K562 (cell line): ENCODE data around the gene MED20. TPM values are rescaled to one million over a fixed set of nuclear protein-coding genes. Genes with fewer than 3 reads are reported as not detected.

ENCODE experiments used
- ARID1B ChIP-seq: fragments of 450-650 bp; IDR thresholded peaks from 2 replicates; pipeline ENCODE4 v1.6.1; 2016; ENCODE audit warnings: antibody characterized with exemption, mild to moderate bottlenecking, inconsistent platforms
- ATF7 ChIP-seq: fragments of 450-650 bp; IDR thresholded peaks from 2 replicates; pipeline ENCODE4 v1.7.1; 2014; ENCODE audit warnings: mild to moderate bottlenecking, moderate library complexity
- C11orf30 ChIP-seq: fragments of 450-650 bp; IDR thresholded peaks from 2 replicates; pipeline ENCODE4 v1.6.1; 2016; ENCODE audit warnings: low read depth, mild to moderate bottlenecking
- CREM ChIP-seq: IDR thresholded peaks from 2 replicates; pipeline ENCODE4 v1.6.1; 2014; ENCODE audit warnings: antibody characterized with exemption, low read depth
- DMBX1 ChIP-seq: fragments of 250-450 bp; sonication (Bioruptor Pico); IDR thresholded peaks from 2 replicates; pipeline ENCODE4 v1.8.0; 2022; ENCODE audit warnings: inconsistent platforms, mild to moderate bottlenecking, moderate library complexity, borderline replicate concordance
- EP300 ChIP-seq: IDR thresholded peaks from 2 replicates; pipeline ENCODE4 v1.6.1; 2012; ENCODE audit warnings: low read length, improper control_type of control experiment
- MLX ChIP-seq, 2 experiments: fragments of 450-650 bp in 1 of 2; sonication (generic) in 1 of 2; formaldehyde crosslinking; conservative IDR thresholded peaks; 2 replicates each; pipeline versions ENCODE4 v1.4.0 to v1.8.1; 2020 to 2022; ENCODE audit warnings: mild to moderate bottlenecking in 1 of 2, missing genetic modification reagents in 1 of 2
- NBN ChIP-seq: fragments of 450-650 bp; IDR thresholded peaks from 2 replicates; pipeline ENCODE4 v1.6.1; 2016; ENCODE audit warnings: low read depth, mild to moderate bottlenecking
- NFE2 ChIP-seq: IDR thresholded peaks from 2 replicates; pipeline ENCODE4 v1.6.1; 2014; ENCODE audit warnings: antibody characterized with exemption, low read depth
- NFE2L1 ChIP-seq: fragments of 450-650 bp; IDR thresholded peaks from 2 replicates; pipeline ENCODE4 v1.6.1; 2016; ENCODE audit warnings: missing genetic modification characterization, low read depth, mild to moderate bottlenecking, missing compliant biosample characterization, moderate library complexity, borderline replicate concordance
- NFRKB ChIP-seq: fragments of 450-650 bp; IDR thresholded peaks from 2 replicates; pipeline ENCODE4 v1.6.1; 2016; ENCODE audit warnings: low read depth
- SMARCE1 ChIP-seq: fragments of 450-650 bp; IDR thresholded peaks from 2 replicates; pipeline ENCODE4 v1.7.1; 2016; ENCODE audit warnings: mild to moderate bottlenecking
- SNIP1 ChIP-seq: fragments of 450-650 bp; IDR thresholded peaks from 2 replicates; pipeline ENCODE4 v1.7.1; 2017; ENCODE audit warnings: low read depth, mild to moderate bottlenecking
- TBL1XR1 ChIP-seq, 2 experiments: IDR thresholded peaks; 2 replicates each; pipeline ENCODE4 v1.6.1; 2012; ENCODE audit warnings: improper control_type of control experiment in 2 of 2, low read length in 2 of 2, mild to moderate bottlenecking in 1 of 2
- TEAD1 ChIP-seq, 2 experiments: fragments of 450-650 bp in 1 of 2; sonication (generic) in 1 of 2; formaldehyde crosslinking; IDR thresholded peaks; 2 replicates each; pipeline versions ENCODE4 v1.4.0 to v1.8.0; 2020 to 2022; ENCODE audit warnings: mild to moderate bottlenecking in 2 of 2, missing genetic modification reagents in 1 of 2
- TFAM ChIP-seq: fragments of 250-450 bp; sonication (Bioruptor Pico); conservative IDR thresholded peaks from 2 replicates; pipeline ENCODE4 v1.5.0; 2021; ENCODE audit warnings: mild to moderate bottlenecking, moderate library complexity
- ZFX ChIP-seq: sonication (generic); formaldehyde crosslinking; IDR thresholded peaks from 2 replicates; pipeline ENCODE4 v1.8.0; 2022; ENCODE audit warnings: mild to moderate bottlenecking, missing genetic modification reagents, moderate library complexity
- ZNF280A ChIP-seq: fragments of 450-650 bp; IDR thresholded peaks from 2 replicates; pipeline ENCODE4 v1.6.1; 2018; ENCODE audit warnings: mild to moderate bottlenecking, low read depth; ENCODE audit not compliant: partially characterized antibody
- ZNF444 ChIP-seq: fragments of 250-450 bp; sonication (Bioruptor Pico); IDR thresholded peaks from 2 replicates; pipeline ENCODE4 v1.4.0; 2020; ENCODE audit warnings: mild to moderate bottlenecking, moderate library complexity
- ZNF592 ChIP-seq: fragments of 450-650 bp; IDR thresholded peaks from 2 replicates; pipeline ENCODE4 v1.6.1; 2017; ENCODE audit warnings: antibody characterized with exemption, mild to moderate bottlenecking
- ZNF766 ChIP-seq: fragments of 200-800 bp; sonication (Bioruptor generic); conservative IDR thresholded peaks from 2 replicates; pipeline ENCODE4 v1.6.1; 2016; ENCODE audit warnings: missing genetic modification characterization, missing compliant biosample characterization
- ZNF79 ChIP-seq: fragments of 250-450 bp; sonication (Bioruptor Pico); IDR thresholded peaks from 2 replicates; pipeline ENCODE4 v1.4.0; 2020; ENCODE audit warnings: low read depth, mild to moderate bottlenecking, moderate library complexity
- polyA plus RNA-seq, 8 experiments: library from polyadenylated mRNA; depleted of rRNA in 4 of 8; stranded (reverse) in 5 of 8; unstranded in 3 of 8; fragments of >200 nt; fragmentation: Nextera tagmentation in 2 of 8; fragmentation: Illumina TruSeq in 1 of 8; extraction: Ambion mirVana in 2 of 8; extraction: Trizol in 1 of 8; gene quantifications; 2 replicates each; pipeline versions ENCODE4 v1.2.1 to v1.2.3, GENCODE V29; 2011 to 2014; ENCODE audit warnings: inconsistent platforms in 1 of 8, missing spikeins in 1 of 8
- total RNA-seq, 7 experiments: library from RNA; depleted of rRNA in 6 of 7; stranded (reverse); fragments of >200 nt in 6 of 7; fragmentation: Illumina TruSeq in 2 of 7; extraction: Trizol in 2 of 7; gene quantifications; 2 replicates each; pipeline versions ENCODE4 v1.2.1 to v1.2.3, GENCODE V29; 2011 to 2021; ENCODE audit warnings: low replicate concordance in 1 of 7

MED20 gene
- total and polyA plus RNA-seq, 9 of the 15 experiments (the other 6 are each of a cell fraction or from before 2014, with no cell fraction given): 27.3 to 80.9 (median 46.0) TPM

- TF ChIP-seq NFE2 (peak; percentile 99), ZFX (CRISPR knock-in tag) (0 out of 2 replicates have a peak, but pooled peaks have one; percentile 1), NFRKB (0 out of 2 replicates have a peak, but pooled peaks have one; percentile 77), TBL1XR1 (IDR thresholded peaks at IDR 0.05; ENCODE audit: low read length in 2 of 2) (peak in 1 of 2 experiments; percentile 14; a peak in 1 of 4 replicates), ATF7 (no peak), ZNF444 (CRISPR knock-in tag) (0 out of 2 replicates have a peak, but pooled peaks have one; percentile 36), NBN (no peak), SNIP1 (no peak), CREM (0 out of 2 replicates have a peak, but pooled peaks have one; percentile 15), SMARCE1 (peak; percentile 64), TFAM (no peak), ZNF766 (CRISPR knock-in tag) (peak; percentile 69), ARID1B (peak; percentile 61; the same call in 1 of the 2 replicates), DMBX1 (CRISPR knock-in tag) (peak; percentile 35; the same call in 1 of the 2 replicates), TEAD1 (CRISPR knock-in tag; IDR thresholded peaks at IDR 0.05) (0 out of 4 replicates have a peak, but pooled peaks of 1 of the 2 experiments have one; percentile 6), C11orf30 (peak; percentile 97), ZNF280A (no peak), ZNF592 (peak; percentile 89), ZNF79 (CRISPR knock-in tag) (no peak), MLX (CRISPR knock-in tag; conservative IDR thresholded peaks at IDR 0.05) (no peak), NFE2L1 (tag) (peak; percentile 84), EP300 (peak; percentile 45; the same call in 1 of the 2 replicates)
- TF ChIP-seq, all 486 proteins: peak for 48
Measured at GRCh38 chr6:41966961-41967311, 46.0 kb upstream of the MED20 start (continued).
